Measurements from ENCODE around the gene DDB1.

- TF ChIP-seq POLR2AphosphoS5 (IDR thresholded peaks at IDR 0.05; ENCODE audit: borderline replicate concordance, low read depth, low read length), result no peak
- TF ChIP-seq EZH2 (IDR thresholded peaks at IDR 0.05), result no peak
Observed at GRCh38 chr11:61370349-61371005, 37.6 kb upstream of the DDB1 start.

All from SK-N-MC (cell line).